Erythroblast (primary cell): Measurements from ENCODE around the gene PIAS1.

ENCODE experiments used
- GATA1 ChIP-seq: IDR thresholded peaks from 2 replicates; pipeline ENCODE4 v1.6.1; 2011; ENCODE audit warnings: low read depth, mild to moderate bottlenecking, control low read depth, low read length, moderate library complexity
- POLR2A ChIP-seq: IDR thresholded peaks from 2 replicates; pipeline ENCODE4 v1.6.1; 2011; ENCODE audit warnings: mild to moderate bottlenecking, low read length

DNA sequence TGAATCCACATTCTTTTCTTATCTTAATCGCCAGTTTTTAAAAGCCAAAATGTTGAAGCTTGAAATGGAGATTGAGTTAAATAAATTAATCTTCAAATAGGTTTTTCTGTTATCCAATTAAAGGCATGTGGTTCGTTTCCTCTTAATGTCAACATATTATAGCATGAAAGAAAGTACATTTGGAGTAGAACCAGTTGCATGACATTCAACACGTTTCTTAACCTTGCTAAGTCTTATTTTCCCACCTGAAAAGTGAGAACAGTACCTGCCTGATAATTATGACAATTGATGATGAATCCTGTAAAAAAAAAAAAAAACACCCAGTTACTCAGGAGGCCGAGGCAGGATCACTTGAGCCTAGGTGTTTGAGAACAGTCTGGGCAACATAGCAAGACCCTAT, 29.3 kb downstream of the PIAS1 start:
- TF ChIP-seq POLR2A (no peak), GATA1 (no peak)
